HEK293T (cell line): ENCODE results near the gene TAS2R43.

ENCODE experiments used
- FOXA1 ChIP-seq: fragments of 450-650 bp; IDR thresholded peaks from 2 replicates; pipeline ENCODE4 v1.6.1; 2016; ENCODE audit warnings: mild to moderate bottlenecking
- FOXM1 ChIP-seq: fragments of 450-650 bp; IDR thresholded peaks from 2 replicates; pipeline ENCODE4 v1.6.1; 2017; ENCODE audit warnings: mild to moderate bottlenecking, borderline replicate concordance
- HDGF ChIP-seq: fragments of 450-650 bp; IDR thresholded peaks from 2 replicates; pipeline ENCODE4 v1.6.1; 2017; ENCODE audit warnings: antibody characterized with exemption, borderline replicate concordance
- SP1 ChIP-seq: fragments of 450-650 bp; IDR thresholded peaks from 2 replicates; pipeline ENCODE4 v1.6.1; 2017
- SUZ12 ChIP-seq: fragments of 450-650 bp; IDR thresholded peaks from 2 replicates; pipeline ENCODE4 v1.6.1; 2016; ENCODE audit warnings: mild to moderate bottlenecking
- TARDBP ChIP-seq: fragments of 450-650 bp; IDR thresholded peaks from 2 replicates; pipeline ENCODE4 v1.6.1; 2016

GRCh38 chr12:11078246-11078645 is 13.9 kb downstream of the TAS2R43 start:
- no peak for TF ChIP-seq FOXM1
- TF ChIP-seq SUZ12 = no peak
- no peak for TF ChIP-seq HDGF
- TF ChIP-seq SP1 = no peak
- no peak for TF ChIP-seq TARDBP
- TF ChIP-seq FOXA1 = no peak
